Skeletal muscle cell (primary cell): ENCODE data around the gene GCH1.
A peak's percentile ranks its signal among the peaks of the same experiment; 100 is the strongest.
"Not testable (repeated sequence)": the region's sequence is repeated elsewhere in the genome, so short reads cannot be mapped to it uniquely, and the experiment has no call there.

ENCODE experiments used
- DNase-seq: peaks from one replicate; pipeline ENCODE4 v3.0.0-alpha.2; 2010; ENCODE audit warnings: low read depth
- H3K4me3 ChIP-seq: 2 replicates; pipeline ENCODE4 v1.5.1; 2011; ENCODE audit warnings: low read depth, mild to moderate bottlenecking, control low read depth, low read length, moderate library complexity

GCH1 gene, protein sequence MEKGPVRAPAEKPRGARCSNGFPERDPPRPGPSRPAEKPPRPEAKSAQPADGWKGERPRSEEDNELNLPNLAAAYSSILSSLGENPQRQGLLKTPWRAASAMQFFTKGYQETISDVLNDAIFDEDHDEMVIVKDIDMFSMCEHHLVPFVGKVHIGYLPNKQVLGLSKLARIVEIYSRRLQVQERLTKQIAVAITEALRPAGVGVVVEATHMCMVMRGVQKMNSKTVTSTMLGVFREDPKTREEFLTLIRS

DNA sequence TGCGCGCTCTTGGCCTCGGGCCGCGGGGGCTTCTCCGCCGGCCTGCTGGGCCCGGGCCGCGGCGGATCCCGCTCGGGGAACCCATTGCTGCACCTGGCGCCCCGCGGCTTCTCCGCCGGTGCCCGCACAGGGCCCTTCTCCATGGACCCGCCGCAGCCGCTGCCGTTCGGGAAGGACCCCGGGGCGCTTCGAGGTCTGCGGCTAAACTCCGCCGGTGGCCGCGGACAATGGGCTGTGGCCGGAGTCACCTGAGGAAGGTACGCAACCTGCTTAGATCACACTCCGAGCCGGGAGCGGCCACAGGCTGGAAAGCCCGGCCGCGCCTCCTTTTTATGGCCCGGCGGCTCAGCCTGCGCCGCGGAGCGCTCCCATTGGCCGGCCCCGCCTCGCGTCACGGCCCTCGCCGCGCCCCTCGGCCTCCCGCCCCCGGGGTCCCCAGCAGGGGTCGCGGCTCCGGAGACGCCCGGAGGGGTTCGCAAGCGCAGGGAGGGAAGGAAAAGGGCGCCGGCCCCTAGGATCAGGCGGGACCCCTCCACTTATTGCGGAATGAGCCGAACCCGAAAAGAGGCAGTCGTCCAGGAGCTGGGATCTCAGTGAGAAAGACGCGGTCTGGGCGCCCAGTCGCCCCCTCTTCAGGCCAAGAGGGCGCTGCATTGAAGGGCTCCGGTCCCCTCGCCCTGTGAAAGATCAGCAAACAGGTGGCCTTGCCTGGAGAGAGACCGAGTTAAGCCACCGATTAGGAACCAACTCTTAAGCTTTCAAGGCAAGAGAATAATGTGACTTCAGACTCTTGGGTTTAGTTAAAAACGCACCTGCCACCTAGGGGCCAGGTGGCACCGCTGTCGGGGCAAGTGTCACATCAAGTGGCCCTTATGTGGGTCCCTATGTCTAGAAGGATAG is at the start of gene GCH1:
Gene GCH1 (minus strand): TSS at position 306 of the 900 bp plus-strand sequence. CDS start 163 bp downstream, at position 143.
- H3K4me3 ChIP-seq: peak within 1 kb of the TSS; percentile 72
- DNase-seq: no peak

DNA sequence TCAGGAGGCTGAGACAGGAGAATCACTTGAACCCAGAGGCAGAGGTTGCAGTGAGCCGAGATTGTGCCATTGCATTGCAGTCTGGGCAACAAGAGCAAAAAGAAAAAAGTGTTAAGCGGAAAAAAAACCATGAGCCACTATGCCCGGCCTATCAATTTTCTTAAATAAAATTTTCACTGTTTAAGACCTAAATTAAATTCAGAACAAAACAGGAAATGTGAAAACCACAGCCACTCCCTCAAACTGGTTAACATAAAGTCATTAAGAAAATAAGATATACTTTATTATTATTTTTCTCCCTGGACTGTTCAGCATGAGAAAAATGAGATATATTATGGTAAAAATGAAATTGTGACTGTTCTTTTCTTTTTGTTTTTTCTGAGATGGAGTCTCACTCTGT is 44.6 kb upstream of the GCH1 start:
- no peak overlapping the region for H3K4me3 ChIP-seq
- no peak for DNase-seq

DNA sequence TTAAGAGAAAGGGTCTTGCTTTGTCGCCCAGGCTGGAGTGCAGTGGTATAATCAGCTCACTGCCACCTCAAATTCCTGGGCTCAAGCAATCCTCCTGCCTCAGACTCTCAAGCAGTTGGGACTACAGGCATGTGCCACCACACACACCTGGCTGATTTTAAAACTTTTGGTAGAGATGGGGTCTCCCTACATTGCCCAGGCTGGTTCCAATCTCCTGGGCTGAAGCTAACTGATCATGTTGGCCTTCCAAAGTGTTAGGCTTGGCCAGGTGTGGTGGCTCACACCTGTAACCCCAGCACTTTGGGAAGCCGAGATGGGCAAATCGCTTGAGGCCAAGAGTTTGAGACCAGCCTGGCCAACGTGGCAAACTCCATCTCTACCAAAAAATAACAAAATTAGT is 43.9 kb upstream of the GCH1 start:
- DNase-seq: no peak
- H3K4me3 ChIP-seq: no peak overlapping the region

DNA sequence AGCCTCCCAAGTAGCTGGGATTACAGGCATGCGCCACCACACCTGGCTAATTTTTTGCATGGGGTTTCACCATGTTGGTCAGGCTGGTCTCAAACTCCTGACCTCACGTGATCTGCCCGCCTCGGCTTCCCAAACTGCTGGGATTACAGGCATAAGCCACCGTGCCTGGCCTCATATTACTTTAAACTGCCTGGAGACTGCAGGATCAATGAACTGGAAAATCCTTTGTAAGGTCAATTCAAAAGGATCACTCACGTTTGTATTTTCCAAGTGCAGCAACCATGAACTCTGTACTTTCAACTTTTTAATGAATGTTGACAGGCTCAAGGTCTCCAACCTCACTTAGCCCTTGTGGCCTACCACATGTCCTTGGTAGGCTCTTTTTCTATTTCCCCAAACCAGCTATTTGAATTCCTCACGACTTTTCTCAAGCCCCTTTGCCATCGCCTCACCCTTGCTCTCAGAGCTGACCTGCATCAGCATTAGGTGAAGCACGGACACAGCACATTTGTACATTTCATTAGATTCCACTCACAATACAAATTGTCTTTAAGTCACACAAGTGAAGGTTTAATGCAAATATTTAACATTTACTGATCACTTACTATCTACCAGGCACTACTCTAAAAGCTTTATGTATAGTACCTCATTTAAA is 42.2 kb upstream of the GCH1 start:
- no peak for DNase-seq
- H3K4me3 ChIP-seq: no peak overlapping the region

DNA sequence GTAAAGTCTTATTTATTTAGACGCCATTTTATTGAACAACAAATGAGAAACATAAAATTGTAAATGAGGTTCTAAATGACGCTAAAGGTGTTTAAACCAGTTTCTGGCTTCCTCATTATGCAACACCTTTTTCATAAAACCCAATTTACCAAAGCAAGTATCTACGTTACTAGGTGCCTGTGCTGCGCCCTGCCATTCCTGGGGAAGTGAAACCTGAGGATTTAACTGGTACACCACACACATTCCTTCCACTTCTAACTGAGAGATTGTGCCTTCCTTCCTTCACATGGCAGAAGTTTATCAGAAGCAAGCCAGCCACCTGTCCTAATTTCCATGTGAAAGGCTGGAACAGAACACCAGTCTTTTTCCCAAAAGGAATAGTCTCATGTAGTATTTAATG is 40.3 kb upstream of the GCH1 start:
- no peak overlapping the region for H3K4me3 ChIP-seq
- DNase-seq: no peak

DNA sequence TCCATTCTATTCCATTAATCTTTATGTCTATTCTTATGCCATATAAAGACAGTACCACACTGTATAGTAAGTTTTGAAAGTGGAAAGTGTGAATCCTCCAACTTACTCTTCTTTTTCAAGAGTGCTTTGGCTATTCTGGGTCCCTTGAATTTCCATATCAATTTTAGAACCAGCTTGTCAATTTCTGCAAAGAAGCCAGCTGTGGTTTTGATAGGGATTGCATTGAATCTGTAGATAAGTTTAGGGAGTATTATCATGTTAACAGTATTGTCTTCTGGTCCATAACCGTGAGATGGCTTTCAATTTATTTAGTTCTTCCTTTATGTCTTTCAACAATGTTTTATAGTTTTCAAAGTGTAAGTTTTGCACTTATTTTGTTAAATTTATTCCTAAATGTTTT is 34.2 kb upstream of the GCH1 start:
- no peak for DNase-seq
- no peak overlapping the region for H3K4me3 ChIP-seq

DNA sequence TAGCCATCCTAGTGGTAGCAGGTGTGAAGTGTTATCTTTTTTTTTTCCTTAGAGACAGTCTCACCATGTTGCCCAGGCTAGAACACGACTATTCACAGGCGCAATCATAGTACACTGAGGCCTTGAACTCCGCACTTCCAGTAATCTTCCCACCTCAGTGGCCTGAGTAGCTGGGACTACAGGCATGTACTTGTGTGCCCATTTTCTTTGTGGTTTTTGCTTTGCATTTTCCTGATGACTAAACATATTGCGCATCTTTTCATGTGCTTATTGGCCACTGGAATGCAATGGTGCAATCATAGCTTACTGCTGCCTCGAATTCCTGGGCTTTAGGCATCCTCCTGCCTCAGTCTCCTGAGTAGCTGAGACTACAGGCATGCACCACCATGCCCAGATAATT is 33.3 kb upstream of the GCH1 start:
- no peak overlapping the region for H3K4me3 ChIP-seq
- no peak for DNase-seq

DNA sequence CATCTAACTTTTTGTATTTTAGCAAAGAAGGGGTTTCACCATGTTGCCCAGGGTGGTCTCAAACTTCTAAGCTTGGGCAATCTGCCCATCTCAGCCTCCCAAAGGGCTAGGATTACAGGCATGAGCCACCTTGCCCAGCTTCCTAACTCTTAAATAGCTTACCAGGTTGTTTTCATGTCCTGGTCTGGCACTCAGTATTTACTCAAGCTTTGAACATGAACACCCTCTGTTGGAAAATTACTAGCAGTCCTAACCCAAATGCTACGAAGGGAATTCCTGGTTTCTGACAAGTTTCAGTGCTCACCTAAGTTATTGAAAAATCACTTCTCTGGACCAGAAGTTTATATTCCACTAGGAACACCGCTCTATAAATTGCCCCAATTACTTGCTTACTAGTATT is 32.5 kb upstream of the GCH1 start:
- no peak overlapping the region for H3K4me3 ChIP-seq
- DNase-seq: no peak

DNA sequence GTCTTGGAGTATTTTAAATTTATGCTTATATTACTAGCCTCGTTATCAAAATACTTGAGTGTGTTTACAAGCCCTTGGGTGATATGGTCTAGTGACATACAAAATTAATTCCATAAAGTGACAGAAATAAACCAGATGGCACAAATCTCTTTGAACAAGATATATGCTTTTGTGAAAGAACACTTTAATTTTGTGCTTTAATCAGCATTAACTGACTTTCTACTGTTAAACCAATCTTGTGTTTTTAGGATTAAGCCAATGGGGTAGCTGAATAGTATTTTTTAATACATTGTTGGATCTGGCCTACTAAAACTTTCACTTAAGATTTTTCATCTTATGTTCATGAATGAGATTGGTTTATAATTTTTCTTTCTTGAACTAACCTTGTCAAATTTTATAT is 30.4 kb upstream of the GCH1 start:
- no peak for DNase-seq
- no peak overlapping the region for H3K4me3 ChIP-seq

DNA sequence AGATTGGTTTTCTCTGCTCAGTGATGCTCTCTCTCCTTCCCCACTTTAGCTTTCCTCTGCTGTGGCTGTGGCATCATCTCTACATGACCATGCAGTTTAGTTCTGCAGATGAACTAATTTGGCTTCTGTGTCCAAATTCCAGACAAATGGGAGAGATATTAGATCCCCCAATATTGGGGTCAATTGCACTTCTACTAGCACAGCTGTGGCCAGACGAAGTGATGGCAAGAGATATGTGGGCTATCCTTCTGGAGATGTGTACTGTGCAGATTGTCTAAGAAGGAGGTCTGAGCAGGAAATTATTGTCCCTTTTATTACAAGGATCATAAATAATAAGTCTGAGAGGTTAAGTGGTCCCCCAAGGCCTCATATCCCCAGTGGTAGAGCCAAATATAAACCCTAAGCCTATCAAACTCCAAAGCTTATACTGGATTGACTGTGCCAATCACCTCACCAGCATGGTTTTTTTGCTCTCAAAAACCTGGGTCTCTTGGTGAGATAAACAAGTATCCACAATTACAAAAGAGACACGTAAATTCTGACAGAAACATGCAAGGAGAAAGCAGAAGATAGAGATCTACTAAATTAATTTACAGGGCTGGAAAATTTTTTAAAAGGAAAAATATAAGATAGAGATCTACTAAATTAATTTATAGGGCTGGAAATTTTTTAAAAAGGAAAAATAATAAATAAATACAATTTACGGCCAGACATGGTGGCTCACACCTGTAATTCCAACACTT is 29.1 kb upstream of the GCH1 start:
- no peak overlapping the region for H3K4me3 ChIP-seq
- no peak for DNase-seq

DNA sequence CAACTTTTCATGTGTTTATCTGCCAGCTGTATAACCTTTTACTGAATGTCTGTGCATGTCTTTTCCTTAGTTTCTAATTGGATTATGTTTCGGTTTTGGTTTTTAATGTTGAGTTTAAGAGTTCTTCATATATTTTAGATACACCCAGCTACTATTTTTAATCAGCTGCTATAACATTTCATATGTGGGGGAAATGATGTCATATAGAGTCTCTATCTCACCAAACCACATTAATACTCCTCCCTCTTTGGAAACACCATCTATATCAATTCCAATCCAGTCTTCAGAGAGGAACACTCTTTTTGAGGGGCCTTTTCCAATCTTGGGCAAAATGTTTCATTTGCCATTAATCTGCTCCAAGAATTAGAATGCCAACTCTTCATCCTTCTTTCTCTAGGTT is 28.5 kb upstream of the GCH1 start:
- no peak overlapping the region for H3K4me3 ChIP-seq
- no peak for DNase-seq

DNA sequence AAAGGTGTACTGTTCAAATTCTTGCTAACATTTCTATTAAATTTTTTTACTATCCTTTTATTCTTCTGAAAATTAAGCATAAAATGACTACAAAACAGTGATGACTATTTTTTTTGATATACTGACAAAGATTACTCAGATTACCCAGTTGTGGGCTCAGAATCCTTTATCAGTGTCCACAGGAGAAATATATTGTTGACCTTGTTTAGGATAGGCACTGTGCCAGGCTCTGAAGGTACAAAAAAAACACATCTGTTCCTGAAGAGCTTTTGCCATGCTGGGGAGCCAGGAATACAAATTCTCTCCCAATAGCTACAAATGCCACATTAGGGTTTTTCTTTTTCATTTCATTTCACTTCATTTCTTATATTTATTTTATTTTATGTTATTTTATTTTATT is 26.9 kb upstream of the GCH1 start:
- DNase-seq: no peak
- no peak overlapping the region for H3K4me3 ChIP-seq

DNA sequence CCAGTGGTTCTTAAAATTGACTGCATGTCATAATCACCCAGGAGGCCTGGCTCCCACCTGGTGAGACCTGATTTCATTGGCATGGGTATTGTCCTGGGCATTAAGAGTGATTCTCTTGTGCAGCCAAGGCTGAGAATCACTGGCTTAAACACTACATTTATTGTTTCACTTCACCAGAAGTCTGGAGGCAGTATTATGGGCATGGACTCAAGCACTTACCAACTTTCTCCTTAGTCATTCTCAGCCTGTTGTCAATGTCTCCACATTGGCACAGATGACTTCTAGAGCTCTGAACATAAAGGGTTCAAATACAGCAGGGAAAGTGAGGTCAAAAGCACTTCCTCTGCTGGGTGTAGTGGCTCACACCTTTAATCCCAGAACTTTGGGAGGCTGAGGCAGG is 25.6 kb upstream of the GCH1 start:
- H3K4me3 ChIP-seq: no peak overlapping the region
- DNase-seq: no peak

DNA sequence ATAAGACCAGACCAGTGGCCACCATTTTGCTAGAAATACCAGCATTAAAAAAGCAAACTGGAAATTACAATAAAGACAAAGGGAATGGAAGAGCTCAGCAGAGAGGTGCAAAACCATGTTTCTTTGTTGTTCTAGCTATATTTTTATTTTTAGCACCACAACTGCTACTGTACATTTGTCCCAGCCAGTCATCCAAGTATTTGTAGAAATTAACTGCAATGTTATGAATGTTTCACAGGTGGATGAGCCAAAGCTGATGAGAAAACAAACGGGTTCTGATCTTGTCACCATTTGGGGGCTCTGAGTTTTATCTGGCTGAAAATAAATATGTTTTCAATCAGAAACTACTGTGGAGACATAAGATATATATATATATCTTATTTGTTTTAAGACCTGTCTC is 24.9 kb upstream of the GCH1 start:
- H3K4me3 ChIP-seq: no peak overlapping the region
- DNase-seq: no peak

DNA sequence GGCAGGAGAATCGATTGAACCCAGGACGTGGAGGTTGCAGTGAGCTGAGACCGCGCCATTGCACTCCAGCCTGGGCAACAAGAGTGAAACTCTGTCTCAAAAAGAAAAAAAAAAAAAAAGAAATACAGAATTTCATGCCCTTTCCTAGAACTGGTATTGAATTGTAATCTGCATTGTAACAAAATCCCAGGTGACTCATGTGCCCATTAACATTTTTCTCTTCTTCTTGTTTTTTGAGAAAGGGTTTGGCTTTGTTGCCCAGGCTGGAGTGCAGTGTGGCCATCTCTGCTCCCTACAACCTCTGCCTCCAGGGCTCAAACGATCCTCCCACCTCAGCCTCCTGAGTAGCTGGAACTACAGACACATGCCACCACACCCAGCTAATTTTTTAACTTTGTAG is 23.9 kb upstream of the GCH1 start:
- H3K4me3 ChIP-seq, DNase-seq: not testable (repeated sequence)

DNA sequence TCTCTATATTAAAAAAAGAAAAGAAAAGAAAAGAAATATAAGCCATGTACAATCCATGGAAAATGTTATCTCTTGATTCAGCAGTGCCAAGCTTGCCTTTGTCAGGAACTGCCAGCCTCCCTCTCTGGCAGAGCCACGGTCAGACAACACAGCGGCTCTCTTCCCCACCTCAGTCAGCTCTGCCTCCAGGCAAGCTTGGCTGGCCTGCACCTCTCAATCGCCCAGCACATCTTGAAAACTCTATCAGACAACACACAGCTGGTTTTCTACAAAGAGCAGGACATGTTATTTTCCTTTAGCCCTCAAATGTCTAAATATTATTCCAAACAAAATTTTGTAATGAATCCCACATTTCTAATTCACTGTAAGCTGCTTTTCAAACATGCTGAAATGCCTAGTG is 20.0 kb upstream of the GCH1 start:
- no peak for DNase-seq
- H3K4me3 ChIP-seq: no peak overlapping the region

DNA sequence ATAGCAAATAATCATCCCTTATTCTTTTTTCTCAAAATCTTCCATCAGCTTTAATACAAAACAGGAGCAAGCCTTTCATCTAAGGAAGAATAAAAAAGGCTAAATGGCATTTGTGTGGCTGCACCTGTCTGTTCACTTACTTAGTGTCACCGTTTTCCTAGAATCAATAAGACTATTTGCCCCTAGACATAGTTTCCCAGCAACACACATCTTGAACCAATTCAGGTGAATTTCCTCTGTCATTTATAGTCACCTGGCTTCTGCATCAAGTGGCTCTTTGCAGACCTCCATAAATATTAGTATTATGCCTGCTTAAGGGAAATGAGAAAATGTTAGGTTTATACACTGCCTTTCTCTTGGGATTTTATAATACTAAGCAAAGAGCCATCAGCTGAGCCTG is 17.4 kb upstream of the GCH1 start:
- DNase-seq: no peak
- no peak overlapping the region for H3K4me3 ChIP-seq

DNA sequence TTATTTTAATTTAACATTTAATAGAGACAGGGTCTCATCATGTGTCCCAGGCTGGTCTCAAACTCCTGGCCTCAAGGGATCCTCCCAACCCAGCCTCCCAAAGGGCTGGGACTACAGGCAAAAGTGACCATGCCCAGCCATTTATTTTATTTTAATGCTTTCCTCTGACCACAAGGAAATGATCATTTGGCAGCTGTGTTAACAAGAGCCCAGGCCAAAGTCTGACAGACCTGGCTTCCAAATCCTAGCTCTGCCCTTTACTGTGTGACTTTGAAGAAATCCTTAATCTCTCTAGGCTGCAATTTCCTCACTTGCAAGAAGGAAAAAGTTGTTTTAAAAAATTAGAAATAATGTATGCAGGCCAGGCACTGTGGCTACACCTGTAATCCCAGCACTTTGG is 16.7 kb upstream of the GCH1 start:
- H3K4me3 ChIP-seq: no peak overlapping the region
- no peak for DNase-seq

DNA sequence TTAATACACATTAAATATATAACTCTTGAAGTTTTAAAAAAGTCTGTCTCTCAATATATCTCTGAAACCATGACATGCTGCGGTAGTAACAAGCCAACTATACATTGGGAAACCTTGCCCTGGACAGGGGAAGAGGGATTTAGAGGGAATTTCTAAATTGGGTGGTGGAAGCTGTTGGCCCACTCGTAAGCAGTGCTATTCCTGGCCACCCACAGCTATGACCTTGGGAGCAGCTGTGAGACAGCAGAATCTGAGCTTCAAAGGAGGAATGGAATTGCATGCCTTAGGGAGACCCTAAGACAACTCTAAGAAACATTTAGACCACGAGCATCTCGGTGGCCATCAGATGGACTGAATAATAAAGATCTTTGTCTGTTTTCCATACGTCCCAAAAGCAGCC is 15.8 kb upstream of the GCH1 start:
- no peak for DNase-seq
- no peak overlapping the region for H3K4me3 ChIP-seq

DNA sequence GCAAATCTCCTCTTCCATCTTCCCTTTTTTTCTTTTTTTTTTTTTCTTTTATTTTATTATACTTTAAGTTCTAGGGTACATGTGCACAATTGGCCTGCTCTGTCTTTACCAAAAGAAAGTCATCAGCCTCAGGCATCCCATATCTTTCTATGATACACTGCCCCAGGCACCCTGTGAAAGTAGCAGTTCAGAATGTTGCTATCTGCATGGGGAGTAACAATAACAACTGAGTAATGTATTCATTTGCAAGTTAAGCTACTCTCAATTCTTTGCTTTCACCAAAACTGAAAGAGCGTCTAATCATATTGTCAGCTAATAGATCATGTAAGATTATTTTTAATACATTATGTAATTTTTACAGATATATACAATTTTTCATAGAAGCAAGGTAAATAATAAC is 13.5 kb upstream of the GCH1 start:
- no peak overlapping the region for H3K4me3 ChIP-seq
- DNase-seq: no peak
